Hepatic stellate cell (primary cell): Measurements from ENCODE around the gene MUC5B.
"Not testable (repeated sequence)": the region's sequence is repeated elsewhere in the genome, so short reads cannot be mapped to it uniquely, and the experiment has no call there.

ENCODE experiments used
- DNase-seq: peaks from one replicate; pipeline ENCODE4 v3.0.0; 2011; ENCODE audit warnings: low spot score

Gene MUC5B, protein sequence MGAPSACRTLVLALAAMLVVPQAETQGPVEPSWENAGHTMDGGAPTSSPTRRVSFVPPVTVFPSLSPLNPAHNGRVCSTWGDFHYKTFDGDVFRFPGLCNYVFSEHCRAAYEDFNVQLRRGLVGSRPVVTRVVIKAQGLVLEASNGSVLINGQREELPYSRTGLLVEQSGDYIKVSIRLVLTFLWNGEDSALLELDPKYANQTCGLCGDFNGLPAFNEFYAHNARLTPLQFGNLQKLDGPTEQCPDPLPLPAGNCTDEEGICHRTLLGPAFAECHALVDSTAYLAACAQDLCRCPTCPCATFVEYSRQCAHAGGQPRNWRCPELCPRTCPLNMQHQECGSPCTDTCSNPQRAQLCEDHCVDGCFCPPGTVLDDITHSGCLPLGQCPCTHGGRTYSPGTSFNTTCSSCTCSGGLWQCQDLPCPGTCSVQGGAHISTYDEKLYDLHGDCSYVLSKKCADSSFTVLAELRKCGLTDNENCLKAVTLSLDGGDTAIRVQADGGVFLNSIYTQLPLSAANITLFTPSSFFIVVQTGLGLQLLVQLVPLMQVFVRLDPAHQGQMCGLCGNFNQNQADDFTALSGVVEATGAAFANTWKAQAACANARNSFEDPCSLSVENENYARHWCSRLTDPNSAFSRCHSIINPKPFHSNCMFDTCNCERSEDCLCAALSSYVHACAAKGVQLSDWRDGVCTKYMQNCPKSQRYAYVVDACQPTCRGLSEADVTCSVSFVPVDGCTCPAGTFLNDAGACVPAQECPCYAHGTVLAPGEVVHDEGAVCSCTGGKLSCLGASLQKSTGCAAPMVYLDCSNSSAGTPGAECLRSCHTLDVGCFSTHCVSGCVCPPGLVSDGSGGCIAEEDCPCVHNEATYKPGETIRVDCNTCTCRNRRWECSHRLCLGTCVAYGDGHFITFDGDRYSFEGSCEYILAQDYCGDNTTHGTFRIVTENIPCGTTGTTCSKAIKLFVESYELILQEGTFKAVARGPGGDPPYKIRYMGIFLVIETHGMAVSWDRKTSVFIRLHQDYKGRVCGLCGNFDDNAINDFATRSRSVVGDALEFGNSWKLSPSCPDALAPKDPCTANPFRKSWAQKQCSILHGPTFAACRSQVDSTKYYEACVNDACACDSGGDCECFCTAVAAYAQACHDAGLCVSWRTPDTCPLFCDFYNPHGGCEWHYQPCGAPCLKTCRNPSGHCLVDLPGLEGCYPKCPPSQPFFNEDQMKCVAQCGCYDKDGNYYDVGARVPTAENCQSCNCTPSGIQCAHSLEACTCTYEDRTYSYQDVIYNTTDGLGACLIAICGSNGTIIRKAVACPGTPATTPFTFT (N-terminal part only)

DNA sequence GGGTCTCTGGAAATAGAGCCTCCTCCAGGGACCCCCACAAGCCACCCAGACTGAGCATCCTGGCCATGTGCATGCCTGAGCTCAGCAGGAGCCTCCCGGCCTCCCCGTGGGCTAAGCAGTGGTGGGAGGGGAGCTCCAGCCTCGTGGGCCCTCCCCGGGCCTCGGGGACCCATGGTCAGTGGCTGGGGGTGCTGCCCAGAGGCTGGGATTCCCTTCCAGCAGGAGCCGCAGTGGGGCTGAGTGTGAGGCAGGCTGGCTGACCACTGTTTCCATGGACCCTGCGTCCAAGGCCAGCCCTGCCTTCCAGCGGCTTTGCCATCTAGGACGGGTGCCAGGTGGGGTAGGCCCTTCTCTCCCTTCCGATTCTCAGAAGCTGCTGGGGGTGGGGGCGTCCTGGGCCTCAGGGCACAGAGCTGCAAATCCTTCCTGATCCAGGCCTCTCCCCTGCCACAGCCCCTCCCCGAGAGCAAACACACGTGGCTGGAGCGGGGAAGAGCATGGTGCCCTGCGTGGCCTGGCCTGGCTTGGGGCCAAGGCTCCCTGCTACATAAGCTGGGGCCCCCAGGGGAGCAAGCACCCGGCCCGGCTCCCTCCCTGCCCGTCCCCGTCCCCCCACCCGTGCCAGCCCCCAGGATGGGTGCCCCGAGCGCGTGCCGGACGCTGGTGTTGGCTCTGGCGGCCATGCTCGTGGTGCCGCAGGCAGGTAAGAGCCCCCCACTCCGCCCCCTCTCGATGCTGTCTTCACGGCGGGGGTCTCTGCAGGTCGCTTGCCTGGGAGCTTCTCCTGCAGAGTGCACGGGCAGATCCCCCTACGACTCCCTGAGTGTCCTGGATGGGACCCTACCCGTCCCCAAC is at the start of gene MUC5B:
MUC5B (plus strand) TSS at position 576 of the 855 bp plus-strand sequence; CDS start at position 634, 58 bp downstream.
- DNase-seq: no peak

DNA sequence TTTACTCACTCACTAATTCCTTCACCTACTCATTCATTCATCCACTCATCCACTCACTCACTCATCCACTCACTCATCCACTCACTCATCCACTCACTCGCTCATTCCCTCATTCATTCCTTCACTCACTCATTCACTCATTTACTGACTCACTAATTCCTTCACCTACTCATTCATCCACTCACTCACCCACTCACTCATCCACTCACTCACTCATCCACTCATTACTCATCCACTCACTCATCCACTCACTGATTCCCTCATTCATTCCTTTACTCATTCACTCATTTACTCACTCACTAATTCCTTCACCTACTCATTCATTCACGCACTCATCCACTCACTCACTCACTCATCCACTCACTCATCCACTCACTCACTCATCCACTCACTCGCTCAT is 49.5 kb upstream of the MUC5B start:
- DNase-seq: not testable (repeated sequence)

DNA sequence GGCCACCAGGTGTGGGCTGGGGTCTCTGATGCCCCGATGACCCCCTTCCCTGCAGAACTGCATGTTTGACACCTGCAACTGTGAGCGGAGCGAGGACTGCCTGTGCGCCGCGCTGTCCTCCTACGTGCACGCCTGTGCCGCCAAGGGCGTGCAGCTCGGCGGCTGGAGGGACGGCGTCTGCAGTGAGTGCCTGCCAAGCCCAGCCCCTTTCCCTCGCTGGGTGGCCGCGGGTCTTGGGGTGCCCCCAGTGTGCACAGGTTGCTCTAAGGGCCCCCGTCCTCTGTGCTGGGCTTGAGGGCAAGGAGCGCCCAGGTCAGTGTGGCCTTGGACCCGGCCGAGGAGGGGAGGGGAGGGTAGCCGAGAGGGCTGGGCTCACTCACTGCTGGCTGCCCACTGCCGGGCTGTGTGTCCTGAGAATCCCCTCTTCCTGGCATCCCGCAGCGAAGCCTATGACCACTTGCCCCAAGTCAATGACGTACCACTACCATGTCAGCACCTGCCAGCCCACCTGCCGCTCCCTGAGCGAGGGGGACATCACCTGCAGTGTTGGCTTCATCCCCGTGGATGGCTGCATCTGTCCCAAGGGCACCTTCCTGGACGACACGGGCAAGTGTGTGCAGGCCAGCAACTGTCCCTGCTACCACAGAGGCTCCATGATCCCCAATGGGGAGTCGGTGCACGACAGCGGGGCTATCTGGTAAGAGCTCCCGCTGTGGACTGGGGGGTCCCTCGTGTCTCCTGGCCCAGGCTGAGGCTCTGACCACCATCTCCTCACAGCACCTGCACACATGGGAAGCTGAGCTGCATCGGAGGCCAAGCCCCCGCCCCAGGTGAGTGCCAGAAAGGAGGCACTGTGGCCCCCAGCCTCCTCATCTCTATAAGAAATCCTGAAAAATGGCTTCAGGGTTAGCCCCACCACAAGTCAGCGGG is 48.2 kb upstream of the MUC5B start:
- no peak for DNase-seq

DNA sequence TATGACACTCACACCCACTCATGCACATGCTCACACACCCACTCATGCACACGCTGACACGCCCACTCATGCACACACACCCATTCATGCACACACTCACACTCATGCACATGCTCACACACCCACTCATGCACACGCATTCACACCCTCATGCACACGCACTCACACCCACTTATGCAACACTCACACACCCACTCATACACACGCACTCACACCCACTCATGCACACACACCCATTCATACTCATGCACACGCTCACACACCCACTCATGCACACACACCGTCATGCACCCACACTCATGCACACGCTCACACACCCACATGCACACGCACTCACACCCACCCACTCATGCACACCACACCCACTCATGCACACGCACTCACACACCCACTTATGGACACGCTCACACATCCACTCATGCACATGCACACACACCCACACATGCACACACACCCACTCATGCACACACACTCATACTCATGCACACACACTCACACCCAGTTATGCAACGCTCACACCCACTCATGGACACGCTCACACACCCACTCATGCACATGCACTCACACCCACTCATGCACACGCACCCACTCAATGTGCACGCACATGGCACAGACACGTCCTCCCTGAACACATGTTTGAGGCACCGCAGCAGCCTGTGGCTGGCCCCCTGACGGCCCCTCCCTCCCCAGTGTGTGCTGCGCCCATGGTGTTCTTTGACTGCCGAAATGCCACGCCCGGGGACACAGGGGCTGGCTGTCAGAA is 47.2 kb upstream of the MUC5B start:
- no peak for DNase-seq

DNA sequence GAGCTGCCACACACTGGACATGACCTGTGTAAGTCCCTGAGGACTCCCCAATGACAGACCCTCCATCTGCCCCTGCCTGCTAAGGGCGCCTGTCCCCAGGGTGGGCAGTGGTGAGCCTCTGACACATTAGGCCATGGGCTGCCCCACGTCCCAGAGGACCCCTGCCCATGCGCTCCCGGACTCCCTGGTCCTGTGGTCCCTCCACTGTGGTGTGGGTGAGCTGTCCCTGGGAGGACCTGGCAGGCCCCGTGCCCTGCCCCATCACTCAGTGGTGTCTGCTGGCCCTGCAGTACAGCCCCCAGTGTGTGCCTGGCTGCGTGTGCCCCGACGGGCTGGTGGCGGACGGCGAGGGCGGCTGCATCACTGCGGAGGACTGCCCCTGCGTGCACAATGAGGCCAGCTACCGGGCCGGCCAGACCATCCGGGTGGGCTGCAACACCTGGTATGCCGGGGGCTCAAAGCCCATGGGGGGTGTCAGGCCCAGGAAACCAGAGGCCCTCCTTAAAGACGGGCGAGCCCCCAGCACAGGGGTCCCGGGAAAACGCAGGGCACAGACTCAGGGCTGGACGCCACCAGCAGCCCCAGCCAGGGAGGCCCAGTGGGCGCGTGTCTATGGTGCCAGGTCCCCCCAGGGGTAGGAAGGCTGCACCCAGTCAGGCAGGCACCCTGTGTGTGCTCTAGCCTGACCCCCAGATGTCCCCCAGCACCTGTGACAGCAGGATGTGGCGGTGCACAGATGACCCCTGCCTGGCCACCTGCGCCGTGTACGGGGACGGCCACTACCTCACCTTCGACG is 46.4 kb upstream of the MUC5B start:
- DNase-seq: no peak

DNA sequence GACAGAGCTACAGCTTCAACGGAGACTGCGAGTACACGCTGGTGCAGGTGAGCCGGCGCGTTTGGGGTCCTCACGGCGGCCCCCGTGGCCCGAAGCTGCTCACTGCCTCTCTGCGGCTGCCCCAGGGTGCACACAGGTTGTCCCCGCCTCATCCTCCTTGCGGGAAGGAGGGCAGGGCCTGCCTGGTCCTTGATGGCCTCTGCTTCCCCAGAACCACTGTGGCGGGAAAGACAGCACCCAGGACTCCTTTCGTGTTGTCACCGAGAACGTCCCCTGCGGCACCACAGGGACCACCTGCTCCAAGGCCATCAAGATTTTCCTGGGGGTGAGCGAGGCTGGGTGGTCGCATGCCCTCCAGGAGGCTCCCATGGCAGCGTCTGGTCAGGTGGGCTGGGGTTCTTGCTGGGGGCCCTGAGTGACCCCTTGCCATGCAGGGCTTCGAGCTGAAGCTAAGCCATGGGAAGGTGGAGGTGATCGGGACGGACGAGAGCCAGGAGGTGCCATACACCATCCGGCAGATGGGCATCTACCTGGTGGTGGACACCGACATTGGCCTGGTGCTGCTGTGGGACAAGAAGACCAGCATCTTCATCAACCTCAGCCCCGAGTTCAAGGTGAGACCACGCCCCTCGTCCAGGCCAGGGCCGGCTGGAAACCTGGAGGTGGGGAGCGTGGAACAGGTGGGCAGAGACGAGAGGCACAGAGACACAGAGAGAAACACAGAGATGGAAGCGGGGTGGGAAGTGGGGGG is 45.7 kb upstream of the MUC5B start:
- DNase-seq: no peak

DNA sequence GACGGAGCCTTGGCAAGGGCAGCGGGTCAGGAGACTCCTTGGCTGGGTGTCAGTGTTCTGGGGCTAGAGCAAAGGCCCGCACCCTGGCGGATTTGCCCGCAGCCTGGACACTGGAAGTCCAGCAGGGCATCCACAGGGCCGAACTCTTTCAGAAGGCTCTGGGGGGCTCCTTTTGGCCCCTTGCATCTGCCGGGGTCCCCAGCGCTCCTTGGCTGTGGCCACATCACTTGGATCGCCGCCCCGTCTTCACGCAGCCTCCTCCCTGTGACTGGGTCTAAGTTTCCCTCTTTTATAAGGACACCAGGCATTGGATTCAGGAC is 45.1 kb upstream of the MUC5B start:
- no peak for DNase-seq

DNA sequence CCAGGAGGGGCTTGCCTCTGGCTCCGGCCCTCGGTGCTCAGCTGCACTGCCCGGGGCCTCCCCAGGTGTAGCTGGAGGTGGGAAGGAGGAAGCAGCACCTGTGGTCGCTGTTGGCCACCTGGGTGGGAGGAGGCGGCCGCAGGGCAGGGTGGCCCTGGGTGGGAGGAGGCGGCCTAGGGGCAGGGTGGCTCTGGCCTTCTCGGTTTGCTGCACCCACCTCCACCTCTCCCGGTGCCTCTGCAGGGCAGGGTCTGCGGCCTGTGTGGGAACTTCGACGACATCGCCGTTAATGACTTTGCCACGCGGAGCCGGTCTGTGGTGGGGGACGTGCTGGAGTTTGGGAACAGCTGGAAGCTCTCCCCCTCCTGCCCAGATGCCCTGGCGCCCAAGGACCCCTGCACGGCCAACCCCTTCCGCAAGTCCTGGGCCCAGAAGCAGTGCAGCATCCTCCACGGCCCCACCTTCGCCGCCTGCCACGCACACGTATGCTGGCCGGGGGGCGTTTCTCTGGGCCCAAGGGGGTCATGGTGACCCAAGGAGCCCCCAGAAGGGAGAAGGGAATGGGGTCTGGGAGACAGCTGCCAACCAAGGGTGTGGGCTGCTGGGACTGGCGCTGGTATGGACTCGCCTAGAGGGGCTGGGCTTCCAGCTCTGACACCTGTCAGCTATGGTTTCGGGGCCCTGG is 44.5 kb upstream of the MUC5B start:
- DNase-seq: no peak

DNA sequence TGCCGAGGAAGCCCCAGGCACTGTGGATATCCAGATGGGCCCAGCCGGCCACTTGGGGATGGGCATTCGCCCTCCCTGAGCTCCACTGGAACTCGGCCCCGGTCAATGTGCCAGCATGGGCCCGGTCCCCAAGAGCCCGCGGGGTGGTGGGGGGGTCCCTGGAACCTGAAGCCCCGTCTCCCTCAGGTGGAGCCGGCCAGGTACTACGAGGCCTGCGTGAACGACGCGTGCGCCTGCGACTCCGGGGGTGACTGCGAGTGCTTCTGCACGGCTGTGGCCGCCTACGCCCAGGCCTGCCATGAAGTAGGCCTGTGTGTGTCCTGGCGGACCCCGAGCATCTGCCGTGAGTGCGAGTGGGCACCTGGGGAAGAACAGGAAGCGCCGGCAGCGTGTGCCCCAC is 44.0 kb upstream of the MUC5B start:
- no peak for DNase-seq

DNA sequence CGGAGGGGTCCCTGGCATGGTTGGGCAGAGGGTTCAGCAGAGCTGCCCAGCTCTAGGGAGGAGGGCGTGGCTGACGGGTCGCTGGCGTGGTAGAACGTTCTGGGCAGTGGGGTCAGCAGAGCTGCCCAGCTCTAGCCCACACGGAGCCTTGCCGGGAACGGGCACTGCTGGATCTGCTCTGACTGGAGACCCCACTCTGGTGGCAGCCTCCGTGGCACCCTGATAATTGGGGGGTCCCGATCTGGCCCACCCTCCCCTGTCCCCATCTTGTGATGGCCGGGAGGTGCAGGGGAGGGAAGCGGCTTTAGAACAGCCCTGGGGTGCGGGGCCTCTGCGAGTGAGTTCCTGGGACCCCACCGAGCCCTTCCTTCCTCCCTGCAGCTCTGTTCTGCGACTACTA is 43.2 kb upstream of the MUC5B start:
- no peak for DNase-seq

DNA sequence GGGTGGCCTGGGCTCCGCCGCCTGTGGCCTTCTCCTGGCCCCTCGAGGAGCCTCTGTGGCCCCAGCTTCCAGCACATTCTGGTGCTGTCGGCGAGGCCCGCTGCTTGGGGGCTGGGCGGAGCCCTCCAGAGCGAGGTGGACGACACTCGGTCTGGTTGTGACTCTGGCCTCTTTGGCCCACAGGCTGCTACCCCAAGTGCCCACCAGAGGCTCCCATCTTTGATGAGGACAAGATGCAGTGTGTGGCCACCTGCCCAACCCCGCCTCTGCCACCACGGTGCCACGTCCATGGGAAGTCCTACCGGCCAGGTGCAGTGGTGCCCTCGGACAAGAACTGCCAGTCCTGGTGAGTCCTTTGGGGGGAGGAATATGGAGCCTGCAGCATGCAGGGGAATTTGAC is 42.7 kb upstream of the MUC5B start:
- no peak for DNase-seq

DNA sequence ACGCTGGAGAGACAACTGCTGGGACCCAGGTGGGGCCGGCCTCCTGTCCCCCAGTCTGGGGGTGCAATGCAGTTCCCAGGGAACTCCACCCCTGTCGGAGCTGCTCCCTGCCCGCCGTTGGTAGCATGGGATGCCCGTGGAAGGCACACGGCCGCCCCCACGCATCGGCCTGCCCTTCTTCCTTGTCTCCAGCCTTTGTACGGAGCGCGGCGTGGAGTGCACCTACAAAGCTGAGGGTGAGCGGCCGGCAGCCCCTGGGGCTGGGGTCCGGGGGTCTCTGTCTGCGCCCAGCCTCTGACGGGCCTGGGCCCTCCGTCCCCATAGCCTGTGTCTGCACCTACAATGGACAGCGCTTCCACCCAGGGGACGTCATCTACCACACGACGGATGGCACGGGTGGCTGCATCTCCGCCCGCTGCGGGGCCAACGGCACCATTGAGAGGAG is 41.9 kb upstream of the MUC5B start:
- DNase-seq: no peak

DNA sequence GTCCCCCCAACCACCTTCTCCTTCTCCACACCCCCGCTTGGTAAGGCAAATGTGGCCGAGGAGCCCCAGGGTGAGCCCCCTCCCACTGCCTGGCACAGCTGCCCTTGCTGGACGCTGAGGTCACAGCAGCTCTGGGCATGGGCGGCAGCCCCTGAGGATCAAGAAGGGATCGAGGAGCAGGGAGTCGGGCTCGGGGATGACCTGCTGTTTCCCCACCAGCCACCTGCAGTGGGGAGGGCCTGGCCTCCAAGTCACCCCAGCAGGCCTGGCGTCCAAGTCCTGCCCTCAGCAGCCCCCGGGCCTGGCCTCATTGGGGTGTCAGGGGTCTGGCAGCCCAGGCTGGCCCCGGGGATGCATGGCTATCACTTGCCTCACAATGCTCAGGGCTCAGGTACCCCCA is 41.4 kb upstream of the MUC5B start:
- no peak for DNase-seq

DNA sequence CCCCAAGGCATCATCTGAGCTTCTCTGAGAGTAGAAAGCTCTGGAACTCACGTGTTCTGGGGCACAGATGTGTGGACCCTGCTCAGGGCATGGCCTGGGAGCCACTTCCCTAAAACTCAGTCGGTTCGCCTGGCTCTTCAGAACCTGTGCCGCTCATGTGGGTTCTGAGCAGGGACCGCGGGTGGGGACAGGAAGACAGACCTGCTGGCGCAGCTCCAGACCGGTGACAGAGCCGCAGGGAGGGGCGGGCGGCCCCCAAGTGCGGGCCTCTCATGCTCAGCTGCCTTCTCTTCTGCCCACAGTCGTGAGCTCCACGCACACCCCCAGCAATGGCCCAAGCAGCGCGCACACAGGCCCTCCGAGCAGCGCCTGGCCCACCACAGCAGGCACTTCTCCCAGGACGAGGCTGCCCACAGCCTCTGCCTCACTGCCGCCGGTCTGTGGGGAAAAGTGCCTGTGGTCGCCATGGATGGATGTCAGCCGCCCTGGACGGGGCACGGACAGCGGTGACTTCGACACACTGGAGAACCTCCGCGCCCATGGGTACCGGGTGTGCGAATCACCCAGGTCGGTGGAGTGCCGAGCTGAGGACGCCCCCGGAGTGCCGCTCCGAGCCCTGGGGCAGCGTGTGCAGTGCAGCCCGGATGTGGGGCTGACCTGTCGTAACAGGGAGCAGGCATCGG is 40.9 kb upstream of the MUC5B start:
- DNase-seq: no peak

DNA sequence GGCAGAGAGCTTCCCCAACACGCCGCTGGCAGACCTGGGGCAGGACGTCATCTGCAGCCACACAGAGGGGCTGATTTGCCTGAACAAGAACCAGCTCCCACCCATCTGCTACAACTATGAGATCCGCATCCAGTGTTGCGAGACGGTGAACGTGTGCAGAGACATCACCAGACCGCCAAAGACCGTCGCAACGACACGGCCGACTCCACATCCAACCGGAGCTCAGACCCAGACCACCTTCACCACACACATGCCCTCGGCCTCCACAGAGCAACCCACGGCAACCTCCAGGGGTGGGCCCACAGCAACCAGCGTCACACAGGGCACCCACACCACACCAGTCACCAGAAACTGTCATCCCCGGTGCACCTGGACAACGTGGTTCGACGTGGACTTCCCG is 38.7 kb upstream of the MUC5B start:
- not testable (repeated sequence) for DNase-seq

DNA sequence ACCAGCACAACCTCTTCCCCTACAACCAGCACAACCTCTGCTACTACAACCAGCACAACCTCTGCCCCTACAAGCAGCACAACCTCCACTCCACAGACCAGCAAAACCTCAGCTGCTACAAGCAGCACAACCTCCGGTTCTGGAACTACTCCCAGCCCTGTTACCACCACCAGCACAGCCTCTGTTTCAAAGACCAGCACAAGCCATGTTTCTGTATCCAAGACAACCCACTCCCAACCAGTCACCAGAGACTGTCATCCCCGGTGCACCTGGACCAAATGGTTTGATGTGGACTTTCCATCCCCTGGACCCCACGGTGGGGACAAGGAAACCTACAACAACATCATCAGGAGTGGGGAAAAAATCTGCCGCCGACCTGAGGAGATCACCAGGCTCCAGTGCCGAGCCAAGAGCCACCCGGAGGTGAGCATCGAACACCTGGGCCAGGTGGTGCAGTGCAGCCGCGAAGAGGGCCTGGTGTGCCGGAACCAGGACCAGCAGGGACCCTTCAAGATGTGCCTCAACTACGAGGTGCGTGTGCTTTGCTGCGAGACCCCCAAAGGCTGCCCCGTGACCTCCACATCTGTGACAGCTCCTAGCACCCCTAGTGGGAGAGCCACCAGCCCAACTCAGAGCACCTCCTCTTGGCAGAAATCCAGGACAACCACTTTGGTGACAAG is 34.3 kb upstream of the MUC5B start:
- DNase-seq: not testable (repeated sequence)
